ENCODE data around the gene UBE2Q1. TPM values are rescaled to one million over a fixed set of nuclear protein-coding genes. Genes with fewer than 3 reads are reported as not detected.

The UBE2Q1 gene
- total and polyA plus RNA-seq, 2 experiments from 2014 or later: 15.5 to 33.0 TPM

DNA sequence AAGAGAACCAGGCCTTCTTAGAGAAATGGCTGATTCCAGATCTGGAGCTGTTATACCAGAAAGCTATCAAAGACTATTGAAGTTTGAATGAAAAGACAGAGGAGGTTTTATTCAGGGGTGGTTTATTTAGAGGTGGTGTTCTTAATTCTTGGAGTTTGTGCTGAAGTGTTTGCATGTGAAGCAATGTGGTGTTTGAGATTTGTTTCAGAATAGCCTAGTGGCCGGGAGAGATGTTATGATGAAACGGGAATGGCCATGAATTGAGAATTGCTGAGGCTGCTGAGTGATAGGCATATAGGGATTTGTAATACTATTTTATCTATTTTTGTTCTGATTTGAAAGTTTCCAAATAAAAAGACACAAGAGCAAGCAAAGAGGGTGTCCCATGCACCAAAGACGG lies 45.7 kb downstream of the UBE2Q1 start (continued):
- TF ChIP-seq JUNB (IDR thresholded peaks at IDR 0.05; ENCODE audit: unreplicated experiment): no peak
- no peak for TF ChIP-seq NANOG (IDR thresholded peaks at IDR 0.05; ENCODE audit: borderline replicate concordance)
- no peak for TF ChIP-seq ZNF114 (CRISPR knock-in tag; IDR thresholded peaks at IDR 0.05)
- TF ChIP-seq, protein P1, sequence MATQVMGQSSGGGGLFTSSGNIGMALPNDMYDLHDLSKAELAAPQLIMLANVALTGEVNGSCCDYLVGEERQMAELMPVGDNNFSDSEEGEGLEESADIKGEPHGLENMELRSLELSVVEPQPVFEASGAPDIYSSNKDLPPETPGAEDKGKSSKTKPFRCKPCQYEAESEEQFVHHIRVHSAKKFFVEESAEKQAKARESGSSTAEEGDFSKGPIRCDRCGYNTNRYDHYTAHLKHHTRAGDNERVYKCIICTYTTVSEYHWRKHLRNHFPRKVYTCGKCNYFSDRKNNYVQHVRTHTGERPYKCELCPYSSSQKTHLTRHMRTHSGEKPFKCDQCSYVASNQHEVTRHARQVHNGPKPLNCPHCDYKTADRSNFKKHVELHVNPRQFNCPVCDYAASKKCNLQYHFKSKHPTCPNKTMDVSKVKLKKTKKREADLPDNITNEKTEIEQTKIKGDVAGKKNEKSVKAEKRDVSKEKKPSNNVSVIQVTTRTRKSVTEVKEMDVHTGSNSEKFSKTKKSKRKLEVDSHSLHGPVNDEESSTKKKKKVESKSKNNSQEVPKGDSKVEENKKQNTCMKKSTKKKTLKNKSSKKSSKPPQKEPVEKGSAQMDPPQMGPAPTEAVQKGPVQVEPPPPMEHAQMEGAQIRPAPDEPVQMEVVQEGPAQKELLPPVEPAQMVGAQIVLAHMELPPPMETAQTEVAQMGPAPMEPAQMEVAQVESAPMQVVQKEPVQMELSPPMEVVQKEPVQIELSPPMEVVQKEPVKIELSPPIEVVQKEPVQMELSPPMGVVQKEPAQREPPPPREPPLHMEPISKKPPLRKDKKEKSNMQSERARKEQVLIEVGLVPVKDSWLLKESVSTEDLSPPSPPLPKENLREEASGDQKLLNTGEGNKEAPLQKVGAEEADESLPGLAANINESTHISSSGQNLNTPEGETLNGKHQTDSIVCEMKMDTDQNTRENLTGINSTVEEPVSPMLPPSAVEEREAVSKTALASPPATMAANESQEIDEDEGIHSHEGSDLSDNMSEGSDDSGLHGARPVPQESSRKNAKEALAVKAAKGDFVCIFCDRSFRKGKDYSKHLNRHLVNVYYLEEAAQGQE (IDR thresholded peaks at IDR 0.05; ENCODE audit: unreplicated experiment): no peak

DNA sequence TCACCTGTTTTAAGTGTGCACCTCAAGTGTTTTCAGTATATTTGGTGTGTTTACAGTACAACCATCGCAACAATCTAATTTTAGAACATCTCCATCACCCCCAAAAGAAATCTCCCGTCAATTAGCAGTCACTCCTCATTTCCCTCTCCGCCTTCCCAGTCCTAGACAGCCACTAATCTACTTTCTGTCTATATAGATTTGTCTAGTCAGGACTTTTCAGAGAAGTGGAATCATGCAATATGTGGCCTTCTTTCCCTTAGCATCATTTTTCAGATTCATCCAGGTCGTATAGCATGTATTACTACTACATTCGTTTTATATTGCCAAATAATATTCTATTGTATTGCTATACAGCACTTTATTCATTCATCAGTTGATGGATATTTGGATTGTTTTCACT lies 54.6 kb downstream of the UBE2Q1 start:
- peaks cover 70% of the 10 kb centered on the region for H3K27me3 ChIP-seq (ENCODE audit: insufficient read depth)
- TF ChIP-seq ZNF114 (CRISPR knock-in tag; IDR thresholded peaks at IDR 0.05): no peak
- no peak for TF ChIP-seq POLR2AphosphoS5 (IDR thresholded peaks at IDR 0.05; ENCODE audit: low read depth)
- no peak for TF ChIP-seq EZH2phosphoT487 (IDR thresholded peaks at IDR 0.05; ENCODE audit: unreplicated experiment)
- TF ChIP-seq, protein P2, sequence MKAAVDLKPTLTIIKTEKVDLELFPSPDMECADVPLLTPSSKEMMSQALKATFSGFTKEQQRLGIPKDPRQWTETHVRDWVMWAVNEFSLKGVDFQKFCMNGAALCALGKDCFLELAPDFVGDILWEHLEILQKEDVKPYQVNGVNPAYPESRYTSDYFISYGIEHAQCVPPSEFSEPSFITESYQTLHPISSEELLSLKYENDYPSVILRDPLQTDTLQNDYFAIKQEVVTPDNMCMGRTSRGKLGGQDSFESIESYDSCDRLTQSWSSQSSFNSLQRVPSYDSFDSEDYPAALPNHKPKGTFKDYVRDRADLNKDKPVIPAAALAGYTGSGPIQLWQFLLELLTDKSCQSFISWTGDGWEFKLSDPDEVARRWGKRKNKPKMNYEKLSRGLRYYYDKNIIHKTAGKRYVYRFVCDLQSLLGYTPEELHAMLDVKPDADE (IDR thresholded peaks at IDR 0.05): no peak
- TF ChIP-seq JUNB (IDR thresholded peaks at IDR 0.05; ENCODE audit: unreplicated experiment): no peak
- TF ChIP-seq, protein P1 (IDR thresholded peaks at IDR 0.05; ENCODE audit: unreplicated experiment): no peak
- TF ChIP-seq, protein P3, sequence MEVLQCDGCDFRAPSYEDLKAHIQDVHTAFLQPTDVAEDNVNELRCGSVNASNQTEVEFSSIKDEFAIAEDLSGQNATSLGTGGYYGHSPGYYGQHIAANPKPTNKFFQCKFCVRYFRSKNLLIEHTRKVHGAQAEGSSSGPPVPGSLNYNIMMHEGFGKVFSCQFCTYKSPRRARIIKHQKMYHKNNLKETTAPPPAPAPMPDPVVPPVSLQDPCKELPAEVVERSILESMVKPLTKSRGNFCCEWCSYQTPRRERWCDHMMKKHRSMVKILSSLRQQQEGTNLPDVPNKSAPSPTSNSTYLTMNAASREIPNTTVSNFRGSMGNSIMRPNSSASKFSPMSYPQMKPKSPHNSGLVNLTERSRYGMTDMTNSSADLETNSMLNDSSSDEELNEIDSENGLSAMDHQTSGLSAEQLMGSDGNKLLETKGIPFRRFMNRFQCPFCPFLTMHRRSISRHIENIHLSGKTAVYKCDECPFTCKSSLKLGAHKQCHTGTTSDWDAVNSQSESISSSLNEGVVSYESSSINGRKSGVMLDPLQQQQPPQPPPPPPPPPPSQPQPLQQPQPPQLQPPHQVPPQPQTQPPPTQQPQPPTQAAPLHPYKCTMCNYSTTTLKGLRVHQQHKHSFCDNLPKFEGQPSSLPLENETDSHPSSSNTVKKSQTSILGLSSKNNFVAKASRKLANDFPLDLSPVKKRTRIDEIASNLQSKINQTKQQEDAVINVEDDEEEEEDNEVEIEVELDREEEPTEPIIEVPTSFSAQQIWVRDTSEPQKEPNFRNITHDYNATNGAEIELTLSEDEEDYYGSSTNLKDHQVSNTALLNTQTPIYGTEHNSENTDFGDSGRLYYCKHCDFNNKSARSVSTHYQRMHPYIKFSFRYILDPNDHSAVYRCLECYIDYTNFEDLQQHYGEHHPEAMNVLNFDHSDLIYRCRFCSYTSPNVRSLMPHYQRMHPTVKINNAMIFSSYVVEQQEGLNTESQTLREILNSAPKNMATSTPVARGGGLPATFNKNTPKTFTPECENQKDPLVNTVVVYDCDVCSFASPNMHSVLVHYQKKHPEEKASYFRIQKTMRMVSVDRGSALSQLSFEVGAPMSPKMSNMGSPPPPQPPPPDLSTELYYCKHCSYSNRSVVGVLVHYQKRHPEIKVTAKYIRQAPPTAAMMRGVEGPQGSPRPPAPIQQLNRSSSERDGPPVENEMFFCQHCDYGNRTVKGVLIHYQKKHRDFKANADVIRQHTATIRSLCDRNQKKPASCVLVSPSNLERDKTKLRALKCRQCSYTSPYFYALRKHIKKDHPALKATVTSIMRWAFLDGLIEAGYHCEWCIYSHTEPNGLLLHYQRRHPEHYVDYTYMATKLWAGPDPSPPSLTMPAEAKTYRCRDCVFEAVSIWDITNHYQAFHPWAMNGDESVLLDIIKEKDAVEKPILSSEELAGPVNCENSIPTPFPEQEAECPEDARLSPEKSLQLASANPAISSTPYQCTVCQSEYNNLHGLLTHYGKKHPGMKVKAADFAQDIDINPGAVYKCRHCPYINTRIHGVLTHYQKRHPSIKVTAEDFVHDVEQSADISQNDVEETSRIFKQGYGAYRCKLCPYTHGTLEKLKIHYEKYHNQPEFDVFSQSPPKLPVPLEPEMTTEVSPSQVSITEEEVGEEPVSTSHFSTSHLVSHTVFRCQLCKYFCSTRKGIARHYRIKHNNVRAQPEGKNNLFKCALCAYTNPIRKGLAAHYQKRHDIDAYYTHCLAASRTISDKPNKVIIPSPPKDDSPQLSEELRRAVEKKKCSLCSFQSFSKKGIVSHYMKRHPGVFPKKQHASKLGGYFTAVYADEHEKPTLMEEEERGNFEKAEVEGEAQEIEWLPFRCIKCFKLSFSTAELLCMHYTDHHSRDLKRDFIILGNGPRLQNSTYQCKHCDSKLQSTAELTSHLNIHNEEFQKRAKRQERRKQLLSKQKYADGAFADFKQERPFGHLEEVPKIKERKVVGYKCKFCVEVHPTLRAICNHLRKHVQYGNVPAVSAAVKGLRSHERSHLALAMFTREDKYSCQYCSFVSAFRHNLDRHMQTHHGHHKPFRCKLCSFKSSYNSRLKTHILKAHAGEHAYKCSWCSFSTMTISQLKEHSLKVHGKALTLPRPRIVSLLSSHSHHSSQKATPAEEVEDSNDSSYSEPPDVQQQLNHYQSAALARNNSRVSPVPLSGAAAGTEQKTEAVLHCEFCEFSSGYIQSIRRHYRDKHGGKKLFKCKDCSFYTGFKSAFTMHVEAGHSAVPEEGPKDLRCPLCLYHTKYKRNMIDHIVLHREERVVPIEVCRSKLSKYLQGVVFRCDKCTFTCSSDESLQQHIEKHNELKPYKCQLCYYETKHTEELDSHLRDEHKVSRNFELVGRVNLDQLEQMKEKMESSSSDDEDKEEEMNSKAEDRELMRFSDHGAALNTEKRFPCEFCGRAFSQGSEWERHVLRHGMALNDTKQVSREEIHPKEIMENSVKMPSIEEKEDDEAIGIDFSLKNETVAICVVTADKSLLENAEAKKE (CRISPR knock-in tag; IDR thresholded peaks at IDR 0.05): no peak
- TF ChIP-seq STAT1 (IDR thresholded peaks at IDR 0.05; ENCODE audit: unreplicated experiment): no peak
- TF ChIP-seq EZH2 (IDR thresholded peaks at IDR 0.05; ENCODE audit: low read depth, unreplicated experiment): no peak

More for the DNA sequence above, 54.6 kb downstream of the UBE2Q1 start:
- Histone ChIP-seq H3K4me3 (no peak overlapping the region), H3F3A (replicated peaks; ENCODE audit: low read depth) (no peaks in the 10 kb centered on the region), H4K20me1 (replicated peaks; ENCODE audit: insufficient read depth) (no peaks in the 10 kb centered on the region), H3K36me3 (ENCODE audit: insufficient read depth) (no peaks in the 10 kb centered on the region), H3K4me2 (no peak overlapping the region), H3K4me1 (ENCODE audit: insufficient read depth) (no peaks in the 10 kb centered on the region), H3K79me2 (replicated peaks; ENCODE audit: insufficient read depth) (no peaks in the 10 kb centered on the region), H3K27ac (ENCODE audit: low read depth) (no peak overlapping the region), H3K9me2 (ENCODE audit: insufficient read depth) (no peaks in the 10 kb centered on the region; the same call in 1 of the 2 replicates), H2AFZ (no peak overlapping the region)
- no peak overlapping the region for H3K27ac Mint-ChIP-seq
- H3K4me1 Mint-ChIP-seq: peaks cover 10% of the 10 kb centered on the region
- DNase-seq (ENCODE audit: low spot score): no peak
- no peaks in the 10 kb centered on the region for H3K36me3 Mint-ChIP-seq (ENCODE audit: low read depth)
- no peak for ATAC-seq
- peaks cover 53% of the 10 kb centered on the region for H3K27me3 Mint-ChIP-seq (ENCODE audit: insufficient read depth, low read depth, poor library complexity)
- peaks cover 19% of the 10 kb centered on the region; the same call in 2 of the 3 replicates for H3K9me3 Mint-ChIP-seq
- H3K4me3 Mint-ChIP-seq: no peak overlapping the region

Measured in GM23338 (cell line).